Measurements from ENCODE around the gene CCDC172. TPM values are rescaled to one million over a fixed set of nuclear protein-coding genes. Genes with fewer than 3 reads are reported as not detected.

CCDC172 gene
- total and polyA plus RNA-seq, 2 experiments from 2014 or later: 4.6 to 17.6 TPM

GRCh38 chr10:116276981-116277380, 47.3 kb upstream of the CCDC172 start:
- Histone ChIP-seq H3K79me2 (replicated peaks; ENCODE audit: insufficient read depth) (no peaks in the 10 kb centered on the region), H3K4me2 (no peak overlapping the region), H3K4me1 (ENCODE audit: insufficient read depth) (peaks cover 5% of the 10 kb centered on the region), H3K9me2 (ENCODE audit: insufficient read depth) (no peaks in the 10 kb centered on the region), H3K36me3 (ENCODE audit: insufficient read depth) (no peaks in the 10 kb centered on the region), H3K4me3 (no peak overlapping the region), H3F3A (replicated peaks; ENCODE audit: low read depth) (peaks cover 3% of the 10 kb centered on the region; the same call in 1 of the 2 replicates), H2AFZ (no peak overlapping the region), H3K27ac (ENCODE audit: low read depth) (no peak overlapping the region), H3K27me3 (ENCODE audit: insufficient read depth) (peaks cover 49% of the 10 kb centered on the region), H4K20me1 (replicated peaks; ENCODE audit: insufficient read depth) (no peaks in the 10 kb centered on the region)
- no peak for ATAC-seq
- TF ChIP-seq NANOG (IDR thresholded peaks at IDR 0.05; ENCODE audit: borderline replicate concordance) (no peak), ZNF114 (CRISPR knock-in tag; IDR thresholded peaks at IDR 0.05) (no peak), JUNB (IDR thresholded peaks at IDR 0.05; ENCODE audit: unreplicated experiment) (no peak), CTCF (conservative IDR thresholded peaks at IDR 0.05; ENCODE audit: low read depth in 2 of 2) (no peak), ETS1 (IDR thresholded peaks at IDR 0.05) (no peak), STAT1 (IDR thresholded peaks at IDR 0.05; ENCODE audit: unreplicated experiment) (no peak), REST (IDR thresholded peaks at IDR 0.05; ENCODE audit: unreplicated experiment) (no peak), EZH2 (IDR thresholded peaks at IDR 0.05; ENCODE audit: low read depth, unreplicated experiment) (no peak), EZH2phosphoT487 (IDR thresholded peaks at IDR 0.05; ENCODE audit: unreplicated experiment) (no peak), ZNF331 (CRISPR knock-in tag; IDR thresholded peaks at IDR 0.05; ENCODE audit: low read depth) (no peak), POLR2AphosphoS5 (IDR thresholded peaks at IDR 0.05; ENCODE audit: low read depth) (no peak), ZNF462 (CRISPR knock-in tag; IDR thresholded peaks at IDR 0.05) (no peak), CREB1 (CRISPR knock-in tag; IDR thresholded peaks at IDR 0.05; ENCODE audit: low read depth) (no peak)
- DNase-seq (ENCODE audit: low spot score): no peak
- H3K4me3 Mint-ChIP-seq: no peak overlapping the region
- no peak overlapping the region for H3K27ac Mint-ChIP-seq
- peaks cover 10% of the 10 kb centered on the region; the same call in 2 of the 3 replicates for H3K4me1 Mint-ChIP-seq
- no peaks in the 10 kb centered on the region for H3K9me3 Mint-ChIP-seq
- no peaks in the 10 kb centered on the region; the same call in 2 of the 3 replicates for H3K36me3 Mint-ChIP-seq (ENCODE audit: low read depth)
- peaks cover 44% of the 10 kb centered on the region for H3K27me3 Mint-ChIP-seq (ENCODE audit: insufficient read depth, low read depth, poor library complexity)

Measured in GM23338 (cell line).